ENCODE data around the gene MYO5A.
"Not testable (repeated sequence)": the region's sequence is repeated elsewhere in the genome, so short reads cannot be mapped to it uniquely, and the experiment has no call there.

MYO5A gene

GRCh38 chr15:52556524-52557273 lies 28.0 kb upstream of the MYO5A start:
- TF ChIP-seq CTCF (IDR thresholded peaks at IDR 0.05; ENCODE audit: extremely low read depth, missing control alignments) = no peak
- DNase-seq (ENCODE audit: low spot score) = no peak

GRCh38 chr15:52552303-52552702 lies 23.6 kb upstream of the MYO5A start:
- TF ChIP-seq CTCF (IDR thresholded peaks at IDR 0.05; ENCODE audit: extremely low read depth, missing control alignments) = no peak
- DNase-seq (ENCODE audit: low spot score) = no peak

- no peak for TF ChIP-seq CTCF (IDR thresholded peaks at IDR 0.05; ENCODE audit: extremely low read depth, missing control alignments)
- no peak for DNase-seq (ENCODE audit: low spot score)
These were observed 23.1 kb upstream of the MYO5A start for GRCh38 chr15:52551762-52552161.

- DNase-seq (ENCODE audit: low spot score) = not testable (repeated sequence)
These were observed 22.5 kb upstream of the MYO5A start for GRCh38 chr15:52551186-52551585.

GRCh38 chr15:52546031-52546751 lies 17.5 kb upstream of the MYO5A start:
- no peak for TF ChIP-seq CTCF (IDR thresholded peaks at IDR 0.05; ENCODE audit: extremely low read depth, missing control alignments)
- no peak for DNase-seq (ENCODE audit: low spot score)

GRCh38 chr15:52540374-52541012 lies 11.8 kb upstream of the MYO5A start:
- no peak for TF ChIP-seq CTCF (IDR thresholded peaks at IDR 0.05; ENCODE audit: extremely low read depth, missing control alignments)
- no peak for DNase-seq (ENCODE audit: low spot score)

- no peak for DNase-seq (ENCODE audit: low spot score)
- TF ChIP-seq CTCF (IDR thresholded peaks at IDR 0.05; ENCODE audit: extremely low read depth, missing control alignments) = no peak
These were observed 8.8 kb upstream of the MYO5A start for GRCh38 chr15:52537459-52537858.

All from GM20000 (cell line).